Liver (tissue), 9 donors: ENCODE data around the gene MYRFL. TPM values are rescaled to one million over a fixed set of nuclear protein-coding genes. Genes with fewer than 3 reads are reported as not detected.

Experiments used
- DNase-seq: peaks from one replicate; pipeline ENCODE4 v3.0.0-alpha.2; 2017; ENCODE audit warnings: low spot score
- H3K27ac ChIP-seq, 2 donors: one replicate each; pipeline ENCODE4 v1.7.0; 2013; ENCODE audit warnings: inconsistent platforms in 2 of 2, low read length in 2 of 2, control low read depth in 1 of 2, low read depth in 1 of 2, mild to moderate bottlenecking in 1 of 2
- H3K27me3 ChIP-seq, 4 donors: one replicate each; pipeline versions ENCODE4 v1.6.1 to v1.7.0; 2013; ENCODE audit warnings: low read length in 3 of 4, inconsistent platforms in 1 of 4, mild to moderate bottlenecking in 1 of 4, moderate library complexity in 1 of 4; ENCODE audit not compliant: control insufficient read depth in 4 of 4, insufficient read depth in 4 of 4
- H3K36me3 ChIP-seq, 4 donors: one replicate each; pipeline versions ENCODE4 v1.6.1 to v1.7.0; 2013; ENCODE audit warnings: low read length in 3 of 4, mild to moderate bottlenecking in 3 of 4, low read depth in 1 of 4, moderate library complexity in 1 of 4; ENCODE audit not compliant: control insufficient read depth in 4 of 4, insufficient read depth in 3 of 4
- H3K4me1 ChIP-seq, 4 donors: one replicate each; pipeline versions ENCODE4 v1.6.1 to v1.7.0; 2013; ENCODE audit warnings: low read length in 3 of 4, mild to moderate bottlenecking in 3 of 4, moderate library complexity in 1 of 4; ENCODE audit not compliant: control insufficient read depth in 4 of 4, insufficient read depth in 4 of 4
- H3K4me3 ChIP-seq, 3 donors: one replicate each; pipeline versions ENCODE4 v1.6.1 to v1.7.0; 2013; ENCODE audit warnings: low read length in 3 of 3, control low read depth in 1 of 3, low read depth in 1 of 3, mild to moderate bottlenecking in 1 of 3
- H3K9ac ChIP-seq, 2 donors: one replicate each; pipeline ENCODE4 v1.7.0; 2013; ENCODE audit warnings: low read length in 2 of 2, mild to moderate bottlenecking in 2 of 2, moderate library complexity in 2 of 2, control low read depth in 1 of 2, low read depth in 1 of 2
- H3K9me3 ChIP-seq, 4 donors: one replicate each; pipeline versions ENCODE4 v1.6.1 to v1.7.0; 2013; ENCODE audit warnings: low read length in 3 of 4; ENCODE audit not compliant: control insufficient read depth in 4 of 4
- ATF3 ChIP-seq: IDR thresholded peaks from 2 replicates; pipeline ENCODE4 v1.6.1; 2016; ENCODE audit warnings: antibody characterized with exemption
- CTCF ChIP-seq: fragments of 150-350 bp; IDR thresholded peaks from 2 replicates; pipeline ENCODE4 v1.5.1; 2017; ENCODE audit warnings: improper control_type of control experiment, low read depth, low read length; ENCODE audit not compliant: missing input control
- EGR1 ChIP-seq, 2 donors: IDR thresholded peaks; 2 replicates each; pipeline ENCODE4 v1.6.1; 2016 to 2018; ENCODE audit warnings: antibody characterized with exemption in 2 of 2, low read depth in 2 of 2
- FOXA1 ChIP-seq: IDR thresholded peaks from 2 replicates; pipeline ENCODE4 v1.6.1; 2016; ENCODE audit warnings: antibody characterized with exemption
- GABPA ChIP-seq, 2 donors: IDR thresholded peaks in 1 of 2; conservative IDR thresholded peaks in 1 of 2; 2 replicates each; pipeline ENCODE4 v1.6.1; 2016; ENCODE audit warnings: antibody characterized with exemption in 2 of 2, mild to moderate bottlenecking in 1 of 2, moderate library complexity in 1 of 2
- HNF4A ChIP-seq, 2 donors: conservative IDR thresholded peaks; 2 replicates each; pipeline ENCODE4 v1.6.1; 2016; ENCODE audit warnings: antibody characterized with exemption in 2 of 2, mild to moderate bottlenecking in 2 of 2
- HNF4G ChIP-seq: IDR thresholded peaks from 2 replicates; pipeline ENCODE4 v1.6.1; 2016; ENCODE audit warnings: antibody characterized with exemption
- JUND ChIP-seq, 2 donors: IDR thresholded peaks; 2 replicates each; pipeline ENCODE4 v1.6.1; 2016; ENCODE audit warnings: antibody characterized with exemption in 2 of 2
- NR2F2 ChIP-seq: IDR thresholded peaks from 2 replicates; pipeline ENCODE4 v1.6.1; 2016; ENCODE audit warnings: antibody characterized with exemption
- RAD21 ChIP-seq, 2 donors: IDR thresholded peaks; 2 replicates each; pipeline ENCODE4 v1.6.1; 2016; ENCODE audit warnings: antibody characterized with exemption in 2 of 2, mild to moderate bottlenecking in 2 of 2
- REST ChIP-seq: IDR thresholded peaks from 2 replicates; pipeline ENCODE4 v1.6.1; 2016; ENCODE audit warnings: antibody characterized with exemption, mild to moderate bottlenecking
- RXRA ChIP-seq, 2 donors: IDR thresholded peaks; 2 replicates each; pipeline ENCODE4 v1.6.1; 2017 to 2018; ENCODE audit warnings: antibody characterized with exemption in 2 of 2, mild to moderate bottlenecking in 1 of 2
- SP1 ChIP-seq: IDR thresholded peaks from 2 replicates; pipeline ENCODE4 v1.6.1; 2018; ENCODE audit warnings: antibody characterized with exemption, mild to moderate bottlenecking
- TAF1 ChIP-seq: conservative IDR thresholded peaks from 2 replicates; pipeline ENCODE4 v1.6.1; 2016; ENCODE audit warnings: antibody characterized with exemption, mild to moderate bottlenecking
- YY1 ChIP-seq: IDR thresholded peaks from 2 replicates; pipeline ENCODE4 v1.6.1; 2016; ENCODE audit warnings: antibody characterized with exemption, mild to moderate bottlenecking
- ZBTB33 ChIP-seq: IDR thresholded peaks from 2 replicates; pipeline ENCODE4 v1.6.1; 2016; ENCODE audit warnings: antibody characterized with exemption
- WGBS: extraction: QIAGEN DNeasy Blood & Tissue Kit; methylation state at CpG from one replicate; pipeline ENCODE4 v1.1.7; 2013; 5-methylcytosine and 5-hydroxymethylcytosine counted together
- polyA plus RNA-seq, 2 donors: library from polyadenylated mRNA; stranded (reverse) in 1 of 2; unstranded in 1 of 2; fragments of 200-250 nt in 1 of 2; fragments of >200 nt in 1 of 2; fragmentation: Nextera tagmentation in 1 of 2; extraction: Ambion mirVana in 1 of 2; gene quantifications; one replicate each; pipeline versions ENCODE4 v1.2.1 to v1.2.3, GENCODE V29; 2013 to 2015
- total RNA-seq, 2 donors: library from RNA; depleted of rRNA; stranded (reverse); fragments of >200 nt; gene quantifications; one replicate each; pipeline ENCODE4 v1.2.3, GENCODE V29; 2014
- TF ChIP-seq, protein P1 (sequence below): IDR thresholded peaks from 2 replicates; pipeline ENCODE4 v1.6.1; 2016; ENCODE audit warnings: antibody characterized with exemption
- donor health status: healthy.
- donor health status: healthy.
- donor health status: healthy.
- donor health status: healthy.
- donor health status: healthy.

Gene MYRFL
- total and polyA plus RNA-seq, 4 donors = under 0.01 to 0.19 (median 0.10) TPM

GRCh38 chr12:69916544-69917235, 91.7 kb downstream of the MYRFL start:
- H3K27me3 ChIP-seq = no peaks in the 10 kb centered on the region
- 59% methylated on average over 5 of the region's 5 CpGs for WGBS
- H3K9me3 ChIP-seq = no peaks in the 10 kb centered on the region
- H3K4me1 ChIP-seq = no peaks in the 10 kb centered on the region
- H3K4me3 ChIP-seq = no peak overlapping the region
- no peak overlapping the region for H3K27ac ChIP-seq
- H3K9ac ChIP-seq = no peak overlapping the region
- DNase-seq = no peak
- H3K36me3 ChIP-seq = no peaks in the 10 kb centered on the region
- no peak for TF ChIP-seq SP1
- no peak for TF ChIP-seq HNF4A (conservative IDR thresholded peaks at IDR 0.05)
- no peak for TF ChIP-seq CTCF

DNA sequence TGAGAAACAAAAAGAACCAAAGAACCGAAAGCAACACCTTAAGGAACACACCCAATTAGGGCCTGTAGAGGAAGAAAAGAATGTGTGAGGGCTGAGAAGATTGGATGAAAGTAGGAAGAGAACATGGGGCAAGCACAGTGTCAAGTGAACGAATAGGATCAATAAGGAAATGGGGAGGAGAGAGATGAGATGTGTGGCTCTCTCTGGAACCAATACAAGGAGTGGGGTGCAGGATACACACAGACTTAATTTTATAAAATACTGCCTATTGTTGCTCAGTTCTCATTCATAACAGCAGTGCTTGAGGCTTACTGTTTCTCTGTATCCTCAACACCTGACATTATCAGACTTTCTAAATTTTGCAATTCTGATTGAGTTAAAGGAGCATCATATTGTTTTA, 93.3 kb downstream of the MYRFL start:
- 86% methylated on average over 2 of the region's 2 CpGs for WGBS
- Histone ChIP-seq H3K4me1 (no peaks in the 10 kb centered on the region), H3K36me3 (no peaks in the 10 kb centered on the region), H3K27me3 (no peaks in the 10 kb centered on the region), H3K9ac (no peak overlapping the region), H3K4me3 (no peak overlapping the region), H3K9me3 (no peaks in the 10 kb centered on the region), H3K27ac (no peak overlapping the region)
- no peak for DNase-seq
- TF ChIP-seq TAF1 = no peak
- TF ChIP-seq RXRA (IDR thresholded peaks at IDR 0.05) = no peak
- TF ChIP-seq EGR1 (IDR thresholded peaks at IDR 0.05; ENCODE audit: low read depth in 2 of 2) = no peak

- H3K36me3 ChIP-seq = no peaks in the 10 kb centered on the region
- no peak overlapping the region for H3K4me3 ChIP-seq
- no peaks in the 10 kb centered on the region for H3K9me3 ChIP-seq
- H3K27me3 ChIP-seq = no peaks in the 10 kb centered on the region
- H3K9ac ChIP-seq = no peak overlapping the region
- H3K4me1 ChIP-seq = no peaks in the 10 kb centered on the region
- WGBS = 82% methylated on average over 3 of the region's 3 CpGs
- no peak overlapping the region for H3K27ac ChIP-seq
- TF ChIP-seq HNF4A (conservative IDR thresholded peaks at IDR 0.05) (no peak), REST (no peak), HNF4G (no peak), EGR1 (IDR thresholded peaks at IDR 0.05; ENCODE audit: low read depth in 2 of 2) (no peak), SP1 (no peak), TAF1 (no peak), JUND (IDR thresholded peaks at IDR 0.05) (no peak), RAD21 (IDR thresholded peaks at IDR 0.05) (no peak), YY1 (no peak), ATF3 (no peak), GABPA (IDR thresholded peaks at IDR 0.05 in 1 of 2, conservative IDR thresholded peaks at IDR 0.05 in 1 of 2) (no peak), NR2F2 (no peak), FOXA1 (no peak), RXRA (IDR thresholded peaks at IDR 0.05) (no peak), CTCF (no peak), ZBTB33 (no peak)
- TF ChIP-seq, protein P1, sequence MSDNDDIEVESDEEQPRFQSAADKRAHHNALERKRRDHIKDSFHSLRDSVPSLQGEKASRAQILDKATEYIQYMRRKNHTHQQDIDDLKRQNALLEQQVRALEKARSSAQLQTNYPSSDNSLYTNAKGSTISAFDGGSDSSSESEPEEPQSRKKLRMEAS = no peak
- no peak for DNase-seq
Measured at GRCh38 chr12:69919495-69919894, 94.5 kb downstream of the MYRFL start.
